ENCODE results near the gene ZNF70. TPM values are rescaled to one million over a fixed set of nuclear protein-coding genes. Genes with fewer than 3 reads are reported as not detected.

The ZNF70 gene
- total and polyA plus RNA-seq, 2 of the 13 experiments (the other 11 are each of a cell fraction or from before 2014, with no cell fraction given), result 0.62 to 3.6 TPM

DNA sequence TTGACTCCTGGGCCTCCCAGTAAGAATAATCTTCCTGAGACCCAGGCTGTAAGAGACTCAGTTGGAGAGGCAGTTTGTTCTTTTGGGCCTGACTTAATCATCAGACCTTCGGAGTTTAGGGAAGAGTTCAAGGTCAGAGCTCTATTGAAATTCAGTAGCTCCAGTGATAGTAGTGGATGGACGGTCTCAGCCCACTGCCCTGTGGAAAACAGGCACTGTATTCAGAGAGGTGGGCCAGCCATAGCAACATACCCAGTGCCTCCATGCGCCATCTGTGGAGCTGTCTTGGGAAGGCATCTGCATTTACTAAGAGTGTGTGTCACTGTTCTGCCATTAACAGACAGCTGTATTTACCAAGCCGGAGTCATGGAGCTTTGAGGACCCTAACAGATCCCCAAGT is 38.7 kb upstream of the ZNF70 start (continued):
- TF ChIP-seq, protein P1, sequence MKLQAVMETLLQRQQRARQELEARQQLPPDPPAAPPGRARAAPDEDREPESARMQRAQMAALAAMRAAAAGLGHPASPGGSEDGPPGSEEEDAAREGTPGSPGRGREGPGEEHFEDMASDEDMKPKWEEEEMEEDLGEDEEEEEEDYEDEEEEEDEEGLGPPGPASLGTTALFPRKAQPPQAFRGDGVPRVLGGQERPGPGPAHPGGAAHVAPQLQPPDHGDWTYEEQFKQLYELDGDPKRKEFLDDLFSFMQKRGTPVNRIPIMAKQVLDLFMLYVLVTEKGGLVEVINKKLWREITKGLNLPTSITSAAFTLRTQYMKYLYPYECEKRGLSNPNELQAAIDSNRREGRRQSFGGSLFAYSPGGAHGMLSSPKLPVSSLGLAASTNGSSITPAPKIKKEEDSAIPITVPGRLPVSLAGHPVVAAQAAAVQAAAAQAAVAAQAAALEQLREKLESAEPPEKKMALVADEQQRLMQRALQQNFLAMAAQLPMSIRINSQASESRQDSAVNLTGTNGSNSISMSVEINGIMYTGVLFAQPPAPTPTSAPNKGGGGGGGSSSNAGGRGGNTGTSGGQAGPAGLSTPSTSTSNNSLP (IDR thresholded peaks at IDR 0.05; ENCODE audit: low read depth, low read length), result no peak
- TF ChIP-seq HIVEP1 (CRISPR knock-in tag; IDR thresholded peaks at IDR 0.05), result no peak
- TF ChIP-seq HDAC6 (IDR thresholded peaks at IDR 0.05; ENCODE audit: low read depth, low read length), result no peak
- TF ChIP-seq, protein P2, sequence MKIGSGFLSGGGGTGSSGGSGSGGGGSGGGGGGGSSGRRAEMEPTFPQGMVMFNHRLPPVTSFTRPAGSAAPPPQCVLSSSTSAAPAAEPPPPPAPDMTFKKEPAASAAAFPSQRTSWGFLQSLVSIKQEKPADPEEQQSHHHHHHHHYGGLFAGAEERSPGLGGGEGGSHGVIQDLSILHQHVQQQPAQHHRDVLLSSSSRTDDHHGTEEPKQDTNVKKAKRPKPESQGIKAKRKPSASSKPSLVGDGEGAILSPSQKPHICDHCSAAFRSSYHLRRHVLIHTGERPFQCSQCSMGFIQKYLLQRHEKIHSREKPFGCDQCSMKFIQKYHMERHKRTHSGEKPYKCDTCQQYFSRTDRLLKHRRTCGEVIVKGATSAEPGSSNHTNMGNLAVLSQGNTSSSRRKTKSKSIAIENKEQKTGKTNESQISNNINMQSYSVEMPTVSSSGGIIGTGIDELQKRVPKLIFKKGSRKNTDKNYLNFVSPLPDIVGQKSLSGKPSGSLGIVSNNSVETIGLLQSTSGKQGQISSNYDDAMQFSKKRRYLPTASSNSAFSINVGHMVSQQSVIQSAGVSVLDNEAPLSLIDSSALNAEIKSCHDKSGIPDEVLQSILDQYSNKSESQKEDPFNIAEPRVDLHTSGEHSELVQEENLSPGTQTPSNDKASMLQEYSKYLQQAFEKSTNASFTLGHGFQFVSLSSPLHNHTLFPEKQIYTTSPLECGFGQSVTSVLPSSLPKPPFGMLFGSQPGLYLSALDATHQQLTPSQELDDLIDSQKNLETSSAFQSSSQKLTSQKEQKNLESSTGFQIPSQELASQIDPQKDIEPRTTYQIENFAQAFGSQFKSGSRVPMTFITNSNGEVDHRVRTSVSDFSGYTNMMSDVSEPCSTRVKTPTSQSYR (CRISPR knock-in tag; IDR thresholded peaks at IDR 0.05; ENCODE audit: borderline replicate concordance), result no peak
- TF ChIP-seq KDM6A (CRISPR knock-in tag; IDR thresholded peaks at IDR 0.05; ENCODE audit: low read depth), result no peak
- TF ChIP-seq, protein P3, sequence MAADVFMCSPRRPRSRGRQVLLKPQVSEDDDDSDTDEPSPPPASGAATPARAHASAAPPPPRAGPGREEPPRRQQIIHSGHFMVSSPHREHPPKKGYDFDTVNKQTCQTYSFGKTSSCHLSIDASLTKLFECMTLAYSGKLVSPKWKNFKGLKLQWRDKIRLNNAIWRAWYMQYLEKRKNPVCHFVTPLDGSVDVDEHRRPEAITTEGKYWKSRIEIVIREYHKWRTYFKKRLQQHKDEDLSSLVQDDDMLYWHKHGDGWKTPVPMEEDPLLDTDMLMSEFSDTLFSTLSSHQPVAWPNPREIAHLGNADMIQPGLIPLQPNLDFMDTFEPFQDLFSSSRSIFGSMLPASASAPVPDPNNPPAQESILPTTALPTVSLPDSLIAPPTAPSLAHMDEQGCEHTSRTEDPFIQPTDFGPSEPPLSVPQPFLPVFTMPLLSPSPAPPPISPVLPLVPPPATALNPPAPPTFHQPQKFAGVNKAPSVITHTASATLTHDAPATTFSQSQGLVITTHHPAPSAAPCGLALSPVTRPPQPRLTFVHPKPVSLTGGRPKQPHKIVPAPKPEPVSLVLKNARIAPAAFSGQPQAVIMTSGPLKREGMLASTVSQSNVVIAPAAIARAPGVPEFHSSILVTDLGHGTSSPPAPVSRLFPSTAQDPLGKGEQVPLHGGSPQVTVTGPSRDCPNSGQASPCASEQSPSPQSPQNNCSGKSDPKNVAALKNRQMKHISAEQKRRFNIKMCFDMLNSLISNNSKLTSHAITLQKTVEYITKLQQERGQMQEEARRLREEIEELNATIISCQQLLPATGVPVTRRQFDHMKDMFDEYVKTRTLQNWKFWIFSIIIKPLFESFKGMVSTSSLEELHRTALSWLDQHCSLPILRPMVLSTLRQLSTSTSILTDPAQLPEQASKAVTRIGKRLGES (CRISPR knock-in tag; IDR thresholded peaks at IDR 0.05; ENCODE audit: borderline replicate concordance), result no peak
- no peak for TF ChIP-seq SMARCE1 (IDR thresholded peaks at IDR 0.05; ENCODE audit: borderline replicate concordance)
- TF ChIP-seq, protein P4, sequence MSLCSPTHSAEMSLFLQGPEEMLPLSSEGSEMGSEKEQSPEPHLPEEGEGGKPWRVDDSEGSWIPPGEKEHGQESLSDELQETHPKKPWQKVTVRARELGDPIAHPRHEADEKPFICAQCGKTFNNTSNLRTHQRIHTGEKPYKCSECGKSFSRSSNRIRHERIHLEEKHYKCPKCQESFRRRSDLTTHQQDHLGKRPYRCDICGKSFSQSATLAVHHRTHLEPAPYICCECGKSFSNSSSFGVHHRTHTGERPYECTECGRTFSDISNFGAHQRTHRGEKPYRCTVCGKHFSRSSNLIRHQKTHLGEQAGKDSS (CRISPR knock-in tag; IDR thresholded peaks at IDR 0.05; ENCODE audit: borderline replicate concordance, low read depth), result no peak
- TF ChIP-seq, protein P5, sequence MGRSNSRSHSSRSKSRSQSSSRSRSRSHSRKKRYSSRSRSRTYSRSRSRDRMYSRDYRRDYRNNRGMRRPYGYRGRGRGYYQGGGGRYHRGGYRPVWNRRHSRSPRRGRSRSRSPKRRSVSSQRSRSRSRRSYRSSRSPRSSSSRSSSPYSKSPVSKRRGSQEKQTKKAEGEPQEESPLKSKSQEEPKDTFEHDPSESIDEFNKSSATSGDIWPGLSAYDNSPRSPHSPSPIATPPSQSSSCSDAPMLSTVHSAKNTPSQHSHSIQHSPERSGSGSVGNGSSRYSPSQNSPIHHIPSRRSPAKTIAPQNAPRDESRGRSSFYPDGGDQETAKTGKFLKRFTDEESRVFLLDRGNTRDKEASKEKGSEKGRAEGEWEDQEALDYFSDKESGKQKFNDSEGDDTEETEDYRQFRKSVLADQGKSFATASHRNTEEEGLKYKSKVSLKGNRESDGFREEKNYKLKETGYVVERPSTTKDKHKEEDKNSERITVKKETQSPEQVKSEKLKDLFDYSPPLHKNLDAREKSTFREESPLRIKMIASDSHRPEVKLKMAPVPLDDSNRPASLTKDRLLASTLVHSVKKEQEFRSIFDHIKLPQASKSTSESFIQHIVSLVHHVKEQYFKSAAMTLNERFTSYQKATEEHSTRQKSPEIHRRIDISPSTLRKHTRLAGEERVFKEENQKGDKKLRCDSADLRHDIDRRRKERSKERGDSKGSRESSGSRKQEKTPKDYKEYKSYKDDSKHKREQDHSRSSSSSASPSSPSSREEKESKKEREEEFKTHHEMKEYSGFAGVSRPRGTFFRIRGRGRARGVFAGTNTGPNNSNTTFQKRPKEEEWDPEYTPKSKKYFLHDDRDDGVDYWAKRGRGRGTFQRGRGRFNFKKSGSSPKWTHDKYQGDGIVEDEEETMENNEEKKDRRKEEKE (IDR thresholded peaks at IDR 0.05), result no peak
- peak; percentile 74 for TF ChIP-seq STAG1 (CRISPR knock-in tag; IDR thresholded peaks at IDR 0.05)
- no peak for TF ChIP-seq MAFG (CRISPR knock-in tag; IDR thresholded peaks at IDR 0.05)
- TF ChIP-seq, protein P6, sequence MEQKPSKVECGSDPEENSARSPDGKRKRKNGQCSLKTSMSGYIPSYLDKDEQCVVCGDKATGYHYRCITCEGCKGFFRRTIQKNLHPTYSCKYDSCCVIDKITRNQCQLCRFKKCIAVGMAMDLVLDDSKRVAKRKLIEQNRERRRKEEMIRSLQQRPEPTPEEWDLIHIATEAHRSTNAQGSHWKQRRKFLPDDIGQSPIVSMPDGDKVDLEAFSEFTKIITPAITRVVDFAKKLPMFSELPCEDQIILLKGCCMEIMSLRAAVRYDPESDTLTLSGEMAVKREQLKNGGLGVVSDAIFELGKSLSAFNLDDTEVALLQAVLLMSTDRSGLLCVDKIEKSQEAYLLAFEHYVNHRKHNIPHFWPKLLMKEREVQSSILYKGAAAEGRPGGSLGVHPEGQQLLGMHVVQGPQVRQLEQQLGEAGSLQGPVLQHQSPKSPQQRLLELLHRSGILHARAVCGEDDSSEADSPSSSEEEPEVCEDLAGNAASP (CRISPR knock-in tag; IDR thresholded peaks at IDR 0.05; ENCODE audit: borderline replicate concordance), result peak; percentile 56; the same call in 1 of the 2 replicates
- peak; percentile 52; the same call in 1 of the 2 replicates for TF ChIP-seq ZNF644 (CRISPR knock-in tag; IDR thresholded peaks at IDR 0.05; ENCODE audit: low read depth)
- no peak for TF ChIP-seq HNRNPK (IDR thresholded peaks at IDR 0.05; ENCODE audit: low read depth, low read length, poor library complexity, severe bottlenecking)
- no peak for TF ChIP-seq ZBTB3 (CRISPR knock-in tag; IDR thresholded peaks at IDR 0.05; ENCODE audit: borderline replicate concordance, low read depth)
- TF ChIP-seq ZNF496 (CRISPR knock-in tag; IDR thresholded peaks at IDR 0.05; ENCODE audit: insufficient replicate concordance), result no peak
